ENCODE results near the gene MAP2K4.

- TF ChIP-seq CTCF (IDR thresholded peaks at IDR 0.05; ENCODE audit: low read depth, low read length, poor library complexity, severe bottlenecking) (no peak), EZH2phosphoT487 (IDR thresholded peaks at IDR 0.05; ENCODE audit: borderline replicate concordance, low read length) (no peak)
Measured at GRCh38 chr17:12027658-12028057, 7.0 kb downstream of the MAP2K4 start.
